SK-N-SH (cell line): ENCODE data around the gene MRPL55. TPM values are rescaled to one million over a fixed set of nuclear protein-coding genes. Genes with fewer than 3 reads are reported as not detected.

ENCODE experiments used
- CTCF ChIA-PET: fragments of 300-600, 350-600 bp; formaldehyde crosslinking; extraction: SDS; loops from one replicate; lab custom pipeline; 2021; lab: Yijun Ruan, JAX
- POLR2A ChIA-PET: fragments of 350-600 bp; sonication (Branson Sonifier 250); formaldehyde crosslinking; extraction: SDS; loops from one replicate; lab custom pipeline; 2020; ENCODE audit warnings: antibody characterized with exemption, inconsistent platforms; lab: Yijun Ruan, JAX
- DNase-seq: peaks from one replicate; pipeline ENCODE4 v3.0.0; 2012
- H2AFZ ChIP-seq: fragments of 200-600 bp; sonication (generic); 2 replicates; pipeline ENCODE4 v1.8.1; 2016; ENCODE audit warnings: antibody characterized with exemption, mild to moderate bottlenecking, low read depth
- H3F3A ChIP-seq: fragments of 200-600 bp; sonication (generic); replicated peaks from 2 replicates; pipeline ENCODE3; 2016; ENCODE audit warnings: antibody characterized with exemption, mild to moderate bottlenecking; ENCODE audit not compliant: insufficient read depth
- H3K27ac ChIP-seq, 2 experiments: fragments of 200-500 bp in 1 of 2; fragments of 200-600 bp in 1 of 2; sonication (Bioruptor generic) in 1 of 2; sonication (generic), shearing (Covaris generic) in 1 of 2; 2 replicates each; pipeline versions ENCODE4 v1.5.1 to v1.6.1; 2014 to 2016; ENCODE audit warnings: low read depth in 2 of 2, inconsistent platforms in 1 of 2, low read length in 1 of 2, mild to moderate bottlenecking in 1 of 2, mixed read lengths in 1 of 2
- H3K27me3 ChIP-seq: fragments of 200-600 bp; sonication (generic), shearing (Covaris generic); 2 replicates; pipeline ENCODE4 v1.6.1; 2016; ENCODE audit warnings: mixed run types; ENCODE audit not compliant: insufficient read depth
- H3K36me3 ChIP-seq, 2 experiments: fragments of 200-500 bp in 1 of 2; fragments of 200-600 bp in 1 of 2; sonication (Bioruptor generic) in 1 of 2; sonication (generic) in 1 of 2; replicated peaks in 1 of 2; 2 replicates each; pipeline versions ENCODE3 to v1.5.1; 2014 to 2016; ENCODE audit warnings: low read length in 1 of 2, mild to moderate bottlenecking in 1 of 2; ENCODE audit not compliant: insufficient read depth in 2 of 2, control insufficient read depth in 1 of 2
- H3K4me1 ChIP-seq, 2 experiments: fragments of 200-500 bp in 1 of 2; fragments of 200-600 bp in 1 of 2; sonication (Bioruptor generic) in 1 of 2; sonication (generic), shearing (Covaris generic) in 1 of 2; 2 replicates each; pipeline versions ENCODE4 v1.5.1 to v1.6.1; 2014 to 2016; ENCODE audit warnings: low read depth in 1 of 2, low read length in 1 of 2, mixed run types in 1 of 2; ENCODE audit not compliant: insufficient read depth in 2 of 2, control insufficient read depth in 1 of 2
- H3K4me2 ChIP-seq: fragments of 200-600 bp; sonication (generic), shearing (Covaris generic); 2 replicates; pipeline ENCODE4 v1.6.1; 2017; ENCODE audit warnings: mixed run types
- H3K4me3 ChIP-seq, 2 experiments: fragments of 200-500 bp in 1 of 2; fragments of 200-600 bp in 1 of 2; sonication (Bioruptor generic) in 1 of 2; sonication (generic), shearing (Covaris generic) in 1 of 2; 2 replicates each; pipeline versions ENCODE4 v1.5.1 to v1.8.1; 2014 to 2016; ENCODE audit warnings: low read depth in 2 of 2, inconsistent platforms in 1 of 2, low read length in 1 of 2, mild to moderate bottlenecking in 1 of 2, mixed read lengths in 1 of 2, moderate library complexity in 1 of 2
- H3K79me2 ChIP-seq: fragments of 200-600 bp; sonication (generic); 2 replicates; pipeline ENCODE4 v1.8.1; 2017; ENCODE audit warnings: mild to moderate bottlenecking; ENCODE audit not compliant: insufficient read depth
- H3K9ac ChIP-seq: fragments of 200-600 bp; sonication (generic); 2 replicates; pipeline ENCODE4 v1.6.1; 2017; ENCODE audit warnings: mixed run types
- H3K9me2 ChIP-seq: fragments of 200-600 bp; sonication (generic); 2 replicates; pipeline ENCODE4 v1.6.1; 2017; ENCODE audit warnings: mixed run types
- H3K9me3 ChIP-seq: fragments of 200-600 bp; sonication (generic); 2 replicates; pipeline ENCODE4 v1.6.1; 2017; ENCODE audit warnings: mixed run types, mild to moderate bottlenecking, moderate library complexity
- H4K20me1 ChIP-seq: fragments of 200-600 bp; sonication (generic); 2 replicates; pipeline ENCODE4 v1.6.1; 2017; ENCODE audit warnings: mild to moderate bottlenecking, mixed run types; ENCODE audit not compliant: insufficient read depth
- CHD2 ChIP-seq: fragments of 150-350 bp; IDR thresholded peaks from 2 replicates; pipeline ENCODE4 v1.6.1; 2018; ENCODE audit warnings: low read length; ENCODE audit not compliant: partially characterized antibody
- ELF1 ChIP-seq: IDR thresholded peaks from 2 replicates; pipeline ENCODE4 v1.4.0; 2012
- FOSL2 ChIP-seq: IDR thresholded peaks from 2 replicates; pipeline ENCODE4 v1.4.0; 2012; ENCODE audit warnings: low read depth, mild to moderate bottlenecking, moderate library complexity, borderline replicate concordance
- FOXM1 ChIP-seq: IDR thresholded peaks from 2 replicates; pipeline ENCODE4 v1.4.0; 2012; ENCODE audit warnings: low read depth, mild to moderate bottlenecking
- GATA2 ChIP-seq: sonication (generic); formaldehyde crosslinking; IDR thresholded peaks from 2 replicates; pipeline ENCODE4 v1.5.0; 2020; ENCODE audit warnings: mild to moderate bottlenecking, missing genetic modification reagents
- JUND ChIP-seq: IDR thresholded peaks from 2 replicates; pipeline ENCODE4 v1.4.0; 2012
- MEF2A ChIP-seq: IDR thresholded peaks from 2 replicates; pipeline ENCODE4 v1.4.0; 2012; ENCODE audit warnings: low read depth, borderline replicate concordance
- MXI1 ChIP-seq: IDR thresholded peaks from 2 replicates; pipeline ENCODE4 v1.6.1; 2012; ENCODE audit warnings: mild to moderate bottlenecking, low read depth, low read length, improper control_type of control experiment
- NFIC ChIP-seq: IDR thresholded peaks from 2 replicates; pipeline ENCODE4 v1.4.0; 2012; ENCODE audit warnings: borderline replicate concordance
- RFX5 ChIP-seq: IDR thresholded peaks from 2 replicates; pipeline ENCODE4 v1.6.1; 2012; ENCODE audit warnings: mild to moderate bottlenecking, improper control_type of control experiment, low read length
- SIN3A ChIP-seq: IDR thresholded peaks from 2 replicates; pipeline ENCODE4 v1.6.1; 2012; ENCODE audit warnings: low read depth, mild to moderate bottlenecking, low read length, moderate library complexity, borderline replicate concordance
- SMC3 ChIP-seq: IDR thresholded peaks from 2 replicates; pipeline ENCODE4 v1.6.1; 2012; ENCODE audit warnings: low read depth, low read length, improper control_type of control experiment
- TAF1 ChIP-seq: IDR thresholded peaks from 2 replicates; pipeline ENCODE4 v1.6.1; 2012; ENCODE audit warnings: low read depth, mild to moderate bottlenecking, low read length, moderate library complexity, borderline replicate concordance
- TEAD4 ChIP-seq: IDR thresholded peaks from 2 replicates; pipeline ENCODE4 v1.4.0; 2012; ENCODE audit warnings: mild to moderate bottlenecking, borderline replicate concordance; ENCODE audit not compliant: insufficient read depth
- YY1 ChIP-seq: IDR thresholded peaks from 2 replicates; pipeline ENCODE4 v1.4.0; 2012; ENCODE audit warnings: low read depth, mild to moderate bottlenecking
- WGBS: methylation state at CpG from one replicate; pipeline ENCODE4 v1.1.6; 2017; ENCODE audit warnings: low lambda C conversion rate; 5-methylcytosine and 5-hydroxymethylcytosine counted together
- polyA plus RNA-seq, 3 experiments: library from polyadenylated mRNA; depleted of rRNA; stranded (reverse); fragments of >200 nt; gene quantifications; 2 replicates each; pipeline ENCODE4 v1.2.3, GENCODE V29; 2012
- TF ChIP-seq, protein P1 (sequence below): fragments of 150-350 bp; IDR thresholded peaks from 2 replicates; pipeline ENCODE4 v1.6.1; 2017; ENCODE audit warnings: antibody characterized with exemption, low read length, low read depth, borderline replicate concordance
- TF ChIP-seq, protein P2 (sequence below): fragments of 200-600 bp; sonication (generic); IDR thresholded peaks from 2 replicates; pipeline ENCODE4 v1.6.1; 2017; ENCODE audit warnings: antibody characterized with exemption, mild to moderate bottlenecking, moderate library complexity
- TF ChIP-seq, protein P3 (sequence below): IDR thresholded peaks from 2 replicates; pipeline ENCODE4; 2012
- TF ChIP-seq, protein P4 (sequence below): IDR thresholded peaks from 2 replicates; pipeline ENCODE4 v1.6.1; 2012; ENCODE audit warnings: mild to moderate bottlenecking, low read depth, low read length, moderate library complexity

Gene MRPL55
- polyA plus RNA-seq, 1 of the 3 experiments (the other 2 are of a cell fraction), result 75.3 TPM

DNA sequence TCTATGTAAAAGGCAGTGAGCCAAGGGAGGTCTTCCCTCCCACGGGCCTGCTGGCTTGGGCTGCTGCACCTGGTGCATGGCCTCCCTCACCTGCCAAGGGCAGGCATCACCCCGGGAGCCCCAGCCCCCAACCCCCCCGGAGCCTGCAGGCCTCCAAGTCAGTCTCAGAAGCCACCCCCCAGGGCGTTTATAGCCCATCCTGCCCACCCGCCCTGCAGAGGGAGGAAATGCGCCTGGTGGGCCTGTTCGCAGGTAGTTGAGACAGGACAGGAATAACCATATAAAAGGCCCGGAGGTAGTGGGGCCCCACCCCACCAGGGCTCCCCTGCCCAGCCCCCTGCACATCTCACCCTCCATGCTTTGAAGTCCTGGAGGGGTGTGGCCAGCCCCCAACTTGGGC lies 44.8 kb downstream of the MRPL55 start:
- Histone ChIP-seq H3K9ac (no peak overlapping the region), H4K20me1 (no peaks in the 10 kb centered on the region), H3K4me1 (peaks cover 0 to 3% of the 10 kb centered on the region in 2 experiments; a peak in 2 of 4 replicates), H3K79me2 (no peaks in the 10 kb centered on the region), H3K9me2 (no peaks in the 10 kb centered on the region), H3K27me3 (peaks cover 29% of the 10 kb centered on the region; the same call in 1 of the 2 replicates), H3K9me3 (no peaks in the 10 kb centered on the region), H3F3A (no peaks in the 10 kb centered on the region), H3K36me3 (no peaks in the 10 kb centered on the region), H3K27ac (no peak overlapping the region), H2AFZ (no peak overlapping the region), H3K4me3 (no peak overlapping the region), H3K4me2 (no peak overlapping the region)
- 86% methylated on average over 4 of the region's 8 CpGs for WGBS
- ChIA-PET CTCF (no interaction called here), POLR2A (no interaction called here)
- TF ChIP-seq MEF2A (no peak), FOXM1 (no peak), RFX5 (no peak), ELF1 (no peak), YY1 (no peak)
- no peak for DNase-seq

DNA sequence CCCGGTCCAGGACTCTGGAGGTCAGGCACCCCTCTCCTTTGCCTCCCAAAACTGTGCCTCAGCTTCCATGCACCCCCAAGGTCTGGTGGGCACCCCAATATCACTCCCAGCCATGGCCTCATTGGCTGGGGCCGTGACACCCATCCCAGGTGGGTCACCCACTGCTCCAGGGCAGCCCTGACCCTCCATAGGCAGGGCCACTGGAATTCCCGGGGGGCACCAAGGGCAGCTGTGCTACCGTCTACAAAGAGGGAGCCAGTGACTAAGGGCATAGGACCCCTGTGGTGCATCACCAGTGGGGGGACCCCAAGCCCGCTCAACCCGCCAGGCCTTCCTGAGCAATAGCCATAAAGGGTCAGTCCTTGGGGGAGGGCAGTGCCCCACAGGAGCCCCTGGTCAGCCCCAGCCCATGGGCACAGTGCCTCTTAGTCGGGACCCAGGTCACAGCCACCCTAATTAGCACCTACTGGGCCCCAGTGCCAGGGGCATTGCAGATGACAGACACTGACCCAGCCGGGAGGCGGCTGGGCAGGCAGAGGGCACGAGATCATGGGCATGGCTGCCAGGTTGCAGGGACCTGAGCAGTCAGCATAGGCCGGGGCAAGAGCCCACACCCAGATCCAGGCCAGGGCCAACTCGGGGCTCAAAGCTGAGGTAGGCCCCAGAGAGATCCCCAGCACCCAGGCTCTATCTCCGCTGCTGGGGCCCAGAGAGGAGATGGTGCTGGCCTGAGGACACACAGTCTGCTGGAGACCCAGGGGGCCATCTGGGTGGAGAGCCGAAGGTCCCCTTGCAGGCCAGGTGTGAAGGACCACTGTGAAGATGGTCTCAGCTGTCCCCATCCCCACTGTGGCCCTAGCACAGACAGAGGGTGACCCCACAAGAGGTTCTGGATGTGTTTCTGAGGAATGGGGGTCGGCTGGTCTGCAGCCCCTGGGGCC lies 45.6 kb downstream of the MRPL55 start:
- H3K9me3 ChIP-seq, result no peaks in the 10 kb centered on the region
- ChIA-PET POLR2A (no interaction called here), CTCF (no interaction called here)
- peaks cover 37% of the 10 kb centered on the region; the same call in 1 of the 2 replicates for H3K27me3 ChIP-seq
- H3K9me2 ChIP-seq, result no peaks in the 10 kb centered on the region
- H3K79me2 ChIP-seq, result no peaks in the 10 kb centered on the region
- H3K4me3 ChIP-seq, result no peak overlapping the region
- DNase-seq, result no peak
- peaks cover 0 to 3% of the 10 kb centered on the region in 2 experiments; a peak in 2 of 4 replicates for H3K4me1 ChIP-seq
- no peaks in the 10 kb centered on the region for H3F3A ChIP-seq
- no peak overlapping the region for H3K9ac ChIP-seq
- no peaks in the 10 kb centered on the region for H3K36me3 ChIP-seq
- H3K27ac ChIP-seq, result no peak overlapping the region
- WGBS, result 70% methylated on average over 8 of the region's 15 CpGs
- no peak overlapping the region for H2AFZ ChIP-seq
- no peak overlapping the region for H3K4me2 ChIP-seq
- no peaks in the 10 kb centered on the region for H4K20me1 ChIP-seq
- TF ChIP-seq, protein P1, sequence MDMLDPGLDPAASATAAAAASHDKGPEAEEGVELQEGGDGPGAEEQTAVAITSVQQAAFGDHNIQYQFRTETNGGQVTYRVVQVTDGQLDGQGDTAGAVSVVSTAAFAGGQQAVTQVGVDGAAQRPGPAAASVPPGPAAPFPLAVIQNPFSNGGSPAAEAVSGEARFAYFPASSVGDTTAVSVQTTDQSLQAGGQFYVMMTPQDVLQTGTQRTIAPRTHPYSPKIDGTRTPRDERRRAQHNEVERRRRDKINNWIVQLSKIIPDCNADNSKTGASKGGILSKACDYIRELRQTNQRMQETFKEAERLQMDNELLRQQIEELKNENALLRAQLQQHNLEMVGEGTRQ, result no peak
- TF ChIP-seq, protein P2, sequence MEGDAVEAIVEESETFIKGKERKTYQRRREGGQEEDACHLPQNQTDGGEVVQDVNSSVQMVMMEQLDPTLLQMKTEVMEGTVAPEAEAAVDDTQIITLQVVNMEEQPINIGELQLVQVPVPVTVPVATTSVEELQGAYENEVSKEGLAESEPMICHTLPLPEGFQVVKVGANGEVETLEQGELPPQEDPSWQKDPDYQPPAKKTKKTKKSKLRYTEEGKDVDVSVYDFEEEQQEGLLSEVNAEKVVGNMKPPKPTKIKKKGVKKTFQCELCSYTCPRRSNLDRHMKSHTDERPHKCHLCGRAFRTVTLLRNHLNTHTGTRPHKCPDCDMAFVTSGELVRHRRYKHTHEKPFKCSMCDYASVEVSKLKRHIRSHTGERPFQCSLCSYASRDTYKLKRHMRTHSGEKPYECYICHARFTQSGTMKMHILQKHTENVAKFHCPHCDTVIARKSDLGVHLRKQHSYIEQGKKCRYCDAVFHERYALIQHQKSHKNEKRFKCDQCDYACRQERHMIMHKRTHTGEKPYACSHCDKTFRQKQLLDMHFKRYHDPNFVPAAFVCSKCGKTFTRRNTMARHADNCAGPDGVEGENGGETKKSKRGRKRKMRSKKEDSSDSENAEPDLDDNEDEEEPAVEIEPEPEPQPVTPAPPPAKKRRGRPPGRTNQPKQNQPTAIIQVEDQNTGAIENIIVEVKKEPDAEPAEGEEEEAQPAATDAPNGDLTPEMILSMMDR, result no peak
- TF ChIP-seq, protein P3, sequence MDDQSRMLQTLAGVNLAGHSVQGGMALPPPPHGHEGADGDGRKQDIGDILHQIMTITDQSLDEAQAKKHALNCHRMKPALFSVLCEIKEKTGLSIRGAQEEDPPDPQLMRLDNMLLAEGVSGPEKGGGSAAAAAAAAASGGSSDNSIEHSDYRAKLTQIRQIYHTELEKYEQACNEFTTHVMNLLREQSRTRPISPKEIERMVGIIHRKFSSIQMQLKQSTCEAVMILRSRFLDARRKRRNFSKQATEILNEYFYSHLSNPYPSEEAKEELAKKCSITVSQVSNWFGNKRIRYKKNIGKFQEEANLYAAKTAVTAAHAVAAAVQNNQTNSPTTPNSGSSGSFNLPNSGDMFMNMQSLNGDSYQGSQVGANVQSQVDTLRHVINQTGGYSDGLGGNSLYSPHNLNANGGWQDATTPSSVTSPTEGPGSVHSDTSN, result no peak
- TF ChIP-seq JUND (no peak), GATA2 (no peak), SIN3A (no peak), FOSL2 (no peak), TAF1 (no peak), NFIC (no peak), YY1 (no peak), SMC3 (no peak), ELF1 (no peak), CHD2 (no peak), TEAD4 (no peak), MXI1 (no peak), FOXM1 (no peak)
- TF ChIP-seq, protein P4, sequence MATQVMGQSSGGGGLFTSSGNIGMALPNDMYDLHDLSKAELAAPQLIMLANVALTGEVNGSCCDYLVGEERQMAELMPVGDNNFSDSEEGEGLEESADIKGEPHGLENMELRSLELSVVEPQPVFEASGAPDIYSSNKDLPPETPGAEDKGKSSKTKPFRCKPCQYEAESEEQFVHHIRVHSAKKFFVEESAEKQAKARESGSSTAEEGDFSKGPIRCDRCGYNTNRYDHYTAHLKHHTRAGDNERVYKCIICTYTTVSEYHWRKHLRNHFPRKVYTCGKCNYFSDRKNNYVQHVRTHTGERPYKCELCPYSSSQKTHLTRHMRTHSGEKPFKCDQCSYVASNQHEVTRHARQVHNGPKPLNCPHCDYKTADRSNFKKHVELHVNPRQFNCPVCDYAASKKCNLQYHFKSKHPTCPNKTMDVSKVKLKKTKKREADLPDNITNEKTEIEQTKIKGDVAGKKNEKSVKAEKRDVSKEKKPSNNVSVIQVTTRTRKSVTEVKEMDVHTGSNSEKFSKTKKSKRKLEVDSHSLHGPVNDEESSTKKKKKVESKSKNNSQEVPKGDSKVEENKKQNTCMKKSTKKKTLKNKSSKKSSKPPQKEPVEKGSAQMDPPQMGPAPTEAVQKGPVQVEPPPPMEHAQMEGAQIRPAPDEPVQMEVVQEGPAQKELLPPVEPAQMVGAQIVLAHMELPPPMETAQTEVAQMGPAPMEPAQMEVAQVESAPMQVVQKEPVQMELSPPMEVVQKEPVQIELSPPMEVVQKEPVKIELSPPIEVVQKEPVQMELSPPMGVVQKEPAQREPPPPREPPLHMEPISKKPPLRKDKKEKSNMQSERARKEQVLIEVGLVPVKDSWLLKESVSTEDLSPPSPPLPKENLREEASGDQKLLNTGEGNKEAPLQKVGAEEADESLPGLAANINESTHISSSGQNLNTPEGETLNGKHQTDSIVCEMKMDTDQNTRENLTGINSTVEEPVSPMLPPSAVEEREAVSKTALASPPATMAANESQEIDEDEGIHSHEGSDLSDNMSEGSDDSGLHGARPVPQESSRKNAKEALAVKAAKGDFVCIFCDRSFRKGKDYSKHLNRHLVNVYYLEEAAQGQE, result no peak
